GM20431 (cell line): ENCODE data around the gene FH.

Experiments used
- in situ Hi-C: fragments of 300-500 bp; cut with MseI, MboI; formaldehyde crosslinking; loops from one replicate; pipeline ENCODE4 v1.15.0; 2020; ENCODE audit warnings: low sequenced_read_pairs; ENCODE audit not compliant: unreplicated experiment

The FH gene

DNA sequence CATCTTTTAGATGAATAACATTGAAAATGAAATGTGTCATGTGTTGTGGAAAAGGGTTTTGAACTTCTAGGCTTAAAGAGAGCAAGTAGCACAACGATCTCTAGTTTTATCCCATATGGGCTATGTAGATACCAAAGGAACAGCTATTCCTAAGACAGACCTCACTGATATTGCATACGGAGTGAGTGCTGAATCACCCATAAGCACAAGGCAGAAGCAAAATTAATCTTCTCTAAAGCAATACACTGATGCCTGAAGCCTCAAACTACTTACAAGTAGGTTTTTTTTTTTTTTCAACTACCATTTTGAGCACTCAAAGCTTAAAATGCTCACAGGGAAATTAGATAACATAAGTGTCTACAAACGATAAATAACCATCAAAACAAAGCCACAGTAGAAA, 7.6 kb upstream of the FH start:
- in situ Hi-C loops: no loop called here

DNA sequence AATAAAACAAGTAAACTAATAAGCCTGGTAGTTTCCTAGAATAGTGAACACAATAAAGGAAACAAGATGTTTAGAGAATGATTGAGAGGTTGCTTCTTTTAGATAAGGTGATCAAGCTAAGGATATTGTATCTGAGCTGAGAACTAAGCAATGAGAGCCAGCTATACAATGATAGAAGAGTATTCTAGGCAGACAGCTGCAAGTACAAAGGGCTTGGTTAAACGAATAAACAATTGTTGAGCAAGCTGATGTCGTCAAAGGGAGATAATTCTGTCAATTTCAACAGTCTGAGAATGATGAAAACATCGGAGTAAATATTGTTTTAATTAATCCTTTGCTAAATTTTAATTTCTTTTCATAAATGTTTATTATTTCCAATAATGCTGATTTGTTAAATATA, 5.5 kb upstream of the FH start:
- in situ Hi-C loops: no loop called here

DNA sequence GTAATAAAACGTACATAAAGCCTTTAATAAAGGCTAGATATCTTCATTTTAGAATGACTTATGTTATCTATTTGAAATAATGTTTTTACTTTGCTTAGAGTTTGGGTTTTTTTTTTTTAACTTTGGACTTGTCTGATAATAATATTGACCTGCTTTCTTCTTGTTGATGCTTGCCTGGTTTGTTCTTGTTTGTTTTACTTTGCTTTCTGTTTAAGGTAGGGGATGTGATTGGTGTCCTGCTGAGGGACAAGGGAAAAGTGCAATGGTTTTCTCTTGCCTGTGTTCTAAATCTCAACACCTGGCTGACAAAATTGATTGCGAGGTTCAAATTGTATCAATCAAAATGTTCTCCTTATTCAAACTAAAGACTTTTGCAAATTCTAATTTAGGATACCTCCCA, 2.2 kb upstream of the FH start:
- in situ Hi-C loops: loop anchor here (25.0 kb wide), 1 partner anchor 316 kb away; the partner anchor contains the start of gene EXO1

DNA sequence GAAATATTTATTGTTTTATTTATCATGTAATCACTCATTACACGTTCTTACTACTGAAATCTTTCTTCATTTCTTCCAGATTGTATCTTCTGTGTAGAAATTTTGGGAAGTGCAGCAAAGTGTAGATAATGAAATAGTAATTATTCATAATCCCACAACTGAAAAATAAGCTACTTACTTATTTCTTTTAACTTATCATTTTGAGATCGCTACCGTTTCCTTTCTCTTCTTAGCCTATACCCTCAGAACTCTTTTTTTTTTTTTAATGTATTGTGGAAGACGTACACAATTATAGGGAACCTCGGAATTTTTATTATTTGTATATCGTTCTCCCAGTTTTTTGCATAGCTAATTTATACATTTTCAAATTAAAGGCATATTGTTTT, 518 bp upstream of the FH start:
- in situ Hi-C loops: loop anchor here (25.0 kb wide), 1 partner anchor 317 kb away; the partner anchor contains the start of gene EXO1

DNA sequence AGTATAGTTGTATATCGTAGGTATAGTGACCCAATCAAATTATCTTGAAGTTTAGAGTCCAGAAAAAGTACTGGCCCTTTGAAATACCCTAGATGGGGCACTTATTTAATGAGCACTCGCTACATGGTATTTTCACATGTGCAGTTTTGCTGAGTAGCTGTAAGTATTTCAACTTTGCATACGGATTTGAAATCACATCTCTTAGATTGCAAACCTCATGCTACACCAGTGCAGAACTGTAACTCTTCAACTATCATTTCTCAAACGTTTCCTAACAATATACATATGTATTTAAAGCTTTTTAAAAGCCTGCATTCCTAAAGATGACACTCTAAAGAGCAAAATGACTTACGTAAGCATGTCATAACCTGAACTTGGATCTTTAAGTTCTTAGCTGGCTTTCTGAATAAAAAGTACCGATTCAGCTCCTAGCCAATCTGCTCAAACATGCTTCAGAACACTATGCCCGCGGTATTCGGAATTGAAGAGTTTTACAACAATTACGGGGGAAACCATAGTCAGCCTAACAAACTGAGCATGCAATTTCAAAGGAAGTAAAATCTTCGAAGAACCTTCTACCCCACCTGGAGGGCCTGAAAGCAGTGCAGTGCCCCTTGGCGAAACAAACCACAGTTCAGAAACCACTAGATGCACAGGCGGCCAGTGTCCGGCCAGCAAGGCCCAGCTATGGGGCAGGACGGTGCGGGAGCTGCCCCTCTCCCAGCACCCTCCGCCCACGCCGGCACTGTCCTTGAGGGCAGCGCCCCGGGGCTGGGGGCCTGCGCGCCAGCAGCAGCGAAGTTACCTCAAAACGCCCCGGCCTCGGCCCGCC, 863 bp downstream of the FH start:
- in situ Hi-C loops: loop anchor here (25.0 kb wide), 1 partner anchor 319 kb away; the partner anchor contains the start of gene EXO1

DNA sequence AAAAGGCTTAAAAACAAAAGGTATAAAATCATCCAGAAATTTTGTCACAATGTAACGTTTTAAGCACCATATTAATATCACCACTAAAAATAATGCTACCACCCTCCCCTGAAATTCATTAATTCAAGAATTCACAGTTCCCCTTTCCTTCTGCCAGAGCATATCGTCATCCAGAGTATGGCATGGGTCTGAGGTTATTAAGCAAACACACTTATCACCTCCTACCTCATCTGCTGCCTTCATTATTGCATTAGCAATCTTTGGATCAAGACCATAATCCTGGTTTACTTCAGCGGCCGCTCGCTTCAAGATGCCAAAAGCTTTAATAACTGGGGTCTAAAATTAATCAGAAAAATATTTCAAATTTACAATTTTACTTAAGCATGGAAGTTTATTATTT, 6.2 kb downstream of the FH start:
- in situ Hi-C loops: loop anchor here (25.0 kb wide), 1 partner anchor 324 kb away; the partner anchor contains the start of gene EXO1

DNA sequence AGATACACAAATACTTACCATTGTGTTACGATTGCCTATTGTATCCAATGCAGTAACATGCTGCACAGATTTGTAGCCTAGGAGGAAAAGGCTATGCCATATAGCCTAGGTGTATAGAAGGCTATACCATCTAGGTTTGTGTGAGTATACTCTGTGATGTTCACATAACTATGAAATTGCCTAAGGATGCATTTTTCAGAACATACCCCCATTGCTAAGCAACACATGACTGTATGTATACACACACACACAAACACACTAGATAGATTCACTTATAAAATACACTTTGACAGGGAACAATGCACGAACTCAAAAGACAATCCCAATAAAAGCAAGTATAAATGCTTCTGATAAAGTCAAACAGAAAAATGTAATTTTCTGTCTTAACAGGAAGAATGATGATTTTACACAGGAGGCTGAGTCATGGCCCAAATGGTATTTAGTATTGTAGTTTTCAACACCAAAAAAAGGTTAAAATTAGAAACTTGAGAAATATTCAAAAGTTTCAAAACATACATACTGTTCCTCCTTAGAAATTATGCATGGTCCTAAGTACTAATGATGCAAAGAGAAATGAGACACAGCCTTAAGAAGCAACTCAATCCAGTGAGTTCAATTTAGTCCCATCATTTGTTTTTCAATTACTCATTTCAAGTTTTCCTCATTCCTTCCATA, 12.2 kb downstream of the FH start:
- in situ Hi-C loops: loop anchor here (25.0 kb wide), 1 partner anchor 330 kb away; the partner anchor contains the start of gene EXO1

DNA sequence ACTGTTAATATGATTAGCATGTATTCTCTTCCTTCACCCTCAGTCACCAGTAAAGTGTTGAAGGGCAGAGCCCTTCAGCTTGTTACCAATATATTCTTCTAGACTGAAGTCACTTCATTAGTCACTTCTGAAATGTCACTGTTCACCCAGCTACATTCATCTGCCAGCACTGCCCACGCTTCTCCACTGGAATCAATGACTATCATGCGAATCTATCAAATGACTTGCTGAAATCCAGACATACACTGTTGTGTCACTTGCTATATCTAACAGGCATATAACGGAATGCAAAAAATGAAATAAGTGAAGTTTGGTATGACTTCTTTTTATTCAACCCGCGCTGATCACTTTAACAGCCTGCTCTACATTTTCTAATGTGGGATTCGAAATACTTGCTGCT, 16.1 kb downstream of the FH start:
- in situ Hi-C loops: loop anchor here (25.0 kb wide), 1 partner anchor 334 kb away; the partner anchor contains the start of gene EXO1

DNA sequence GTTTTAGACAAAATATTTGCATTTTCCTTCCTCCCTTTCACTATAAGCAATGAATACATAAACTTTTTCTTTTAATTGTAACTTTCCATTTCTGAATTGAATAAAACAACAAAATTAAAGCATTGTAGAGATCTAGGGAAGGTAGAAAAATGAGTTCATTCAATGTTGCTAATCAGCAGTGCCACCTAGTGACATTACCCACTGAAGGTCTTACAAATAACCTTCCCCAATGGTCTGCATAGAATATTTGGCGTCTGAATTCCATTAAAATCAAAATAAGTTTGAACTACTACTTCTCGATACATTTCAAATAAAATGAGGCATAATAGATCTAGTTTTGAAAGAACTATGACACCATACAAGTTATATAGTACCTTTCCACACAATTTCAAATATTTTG, 19.6 kb downstream of the FH start:
- in situ Hi-C loops: loop anchor here (25.0 kb wide), 1 partner anchor 337 kb away; the partner anchor contains the start of gene EXO1

DNA sequence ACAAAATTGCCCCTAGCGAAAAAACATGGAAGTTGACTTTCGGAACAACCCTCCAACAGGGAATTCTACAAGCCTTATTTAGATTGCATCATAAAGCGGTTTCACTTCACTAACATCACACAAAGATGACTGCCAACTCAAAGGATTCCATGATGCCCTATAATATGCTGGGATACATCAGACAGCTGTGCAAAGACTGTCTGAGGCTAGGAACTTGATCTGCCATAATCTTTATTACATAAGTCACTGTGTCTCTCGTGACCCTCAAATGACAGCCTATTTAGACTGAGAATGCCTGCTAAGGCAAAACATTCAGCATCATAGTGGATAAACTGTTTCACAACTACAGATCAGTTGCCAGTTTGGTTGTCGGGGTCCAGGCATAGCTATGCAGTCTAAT, 23.8 kb downstream of the FH start:
- in situ Hi-C loops: no loop called here

DNA sequence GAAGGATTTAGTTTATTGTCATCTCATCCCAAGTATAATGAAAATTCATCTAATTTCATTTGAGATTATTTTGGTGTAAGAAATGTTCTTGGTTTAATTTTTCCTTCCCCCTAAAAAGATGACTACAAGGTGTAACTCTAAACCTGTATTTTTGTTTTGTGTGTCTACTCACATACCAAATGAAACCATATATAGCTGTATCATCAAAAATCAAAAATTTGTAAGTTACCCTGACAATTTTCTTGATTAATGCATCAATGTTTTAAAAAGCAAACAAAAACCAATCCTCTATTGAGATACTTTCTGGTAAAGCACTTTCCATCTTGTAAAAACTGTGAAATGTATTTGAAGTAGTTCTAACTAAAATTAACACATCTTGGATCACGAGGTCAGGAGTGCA, 30.8 kb downstream of the FH start:
- in situ Hi-C loops: no loop called here

DNA sequence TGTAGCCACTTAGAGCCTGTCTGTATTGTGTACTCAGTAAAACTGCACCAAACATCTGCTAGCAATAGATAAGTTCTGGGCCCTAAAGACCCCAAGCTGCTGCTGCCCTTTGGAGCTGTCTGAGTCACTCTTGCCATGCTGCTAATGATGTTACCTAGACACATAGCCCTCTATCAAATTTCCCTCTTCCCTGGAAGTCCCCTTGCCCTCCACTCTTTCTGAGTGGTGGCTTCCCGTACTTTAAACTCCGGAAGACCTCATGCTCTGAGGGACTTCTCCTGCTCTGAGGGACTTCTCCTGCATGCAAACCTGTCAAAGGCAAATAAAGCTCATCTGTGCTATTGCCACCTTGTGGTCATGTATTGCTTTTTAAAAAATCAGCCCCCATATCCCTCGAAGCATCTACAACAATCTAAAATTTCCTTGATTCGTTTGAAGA, 34.0 kb downstream of the FH start:
- in situ Hi-C loops: no loop called here

DNA sequence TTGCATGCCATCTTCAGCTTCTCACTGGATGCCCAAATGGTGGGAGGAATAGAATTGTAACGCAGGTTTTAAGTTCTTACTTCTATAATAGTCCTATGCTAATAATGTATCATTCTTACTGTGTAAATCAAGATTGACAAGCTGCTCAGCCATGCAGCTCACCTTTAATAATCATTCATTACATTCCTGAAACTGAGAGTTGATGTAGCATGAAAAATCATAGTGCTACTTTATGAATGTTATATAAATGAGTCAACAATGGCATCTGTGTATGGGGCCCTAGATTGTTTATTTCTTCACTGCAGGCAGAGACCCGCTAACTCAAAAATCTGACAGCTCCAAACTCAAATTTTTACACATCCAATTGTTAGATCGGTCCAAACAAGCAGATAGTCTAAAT, 34.4 kb downstream of the FH start:
- in situ Hi-C loops: no loop called here

DNA sequence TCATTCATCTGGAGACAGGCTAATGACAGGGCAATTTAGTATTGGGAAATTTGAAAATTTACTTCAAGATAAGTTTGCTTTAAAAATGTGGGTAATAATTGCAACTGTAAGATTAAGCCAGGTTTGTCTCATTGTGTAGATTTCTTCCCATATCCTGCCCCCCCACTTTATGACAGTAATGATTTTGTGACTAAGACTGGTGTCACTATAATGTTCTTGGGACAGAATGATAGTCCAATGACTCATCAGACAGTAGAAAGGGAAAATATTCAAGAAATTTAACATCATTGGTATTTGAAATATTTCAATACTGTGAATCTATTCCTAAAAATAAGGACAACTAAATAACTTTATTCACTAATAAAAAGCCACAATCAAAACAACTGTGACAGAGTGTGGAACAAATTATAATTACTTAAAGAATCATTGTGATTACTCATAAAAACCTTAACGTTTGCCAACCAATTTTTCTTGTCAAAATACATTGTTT, 36.7 kb downstream of the FH start:
- in situ Hi-C loops: no loop called here

DNA sequence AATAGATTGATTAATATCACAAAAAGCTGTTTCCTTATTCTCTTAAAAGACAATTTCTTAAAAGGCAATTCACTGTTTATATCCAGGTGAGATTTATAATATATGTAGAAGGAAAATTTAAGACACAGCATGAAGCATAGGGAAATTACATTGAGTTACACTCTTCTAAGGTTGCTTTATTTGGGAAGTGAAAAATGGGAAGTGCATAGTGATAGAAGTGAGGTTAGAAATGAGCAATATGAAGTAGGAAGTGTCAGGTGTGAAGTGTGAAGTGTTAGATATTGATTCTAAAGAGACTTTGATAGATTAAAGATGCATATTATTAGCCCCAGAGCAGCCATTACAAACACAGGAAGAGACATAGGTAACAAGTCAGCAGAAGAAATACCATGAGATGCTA, 40.3 kb downstream of the FH start:
- in situ Hi-C loops: no loop called here

DNA sequence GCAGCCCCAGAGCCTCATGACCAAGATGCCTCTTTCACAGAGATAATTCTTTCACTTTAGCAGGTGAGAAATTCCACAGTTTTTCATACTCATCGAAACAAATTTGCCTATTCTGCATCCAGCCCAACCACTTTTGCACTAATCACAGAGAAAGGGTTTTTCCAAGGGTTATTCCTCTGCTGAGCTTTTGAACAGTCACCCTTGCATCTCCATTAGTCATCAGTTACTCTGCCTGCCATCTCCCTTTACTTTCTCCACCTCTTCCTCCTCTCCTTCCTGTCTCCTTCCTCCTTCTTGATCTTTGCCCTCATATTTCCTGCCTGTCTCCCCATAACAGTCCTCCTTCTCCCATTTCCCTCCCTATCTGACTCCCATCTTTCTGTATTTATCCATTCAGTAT, 43.9 kb downstream of the FH start:
- in situ Hi-C loops: no loop called here

DNA sequence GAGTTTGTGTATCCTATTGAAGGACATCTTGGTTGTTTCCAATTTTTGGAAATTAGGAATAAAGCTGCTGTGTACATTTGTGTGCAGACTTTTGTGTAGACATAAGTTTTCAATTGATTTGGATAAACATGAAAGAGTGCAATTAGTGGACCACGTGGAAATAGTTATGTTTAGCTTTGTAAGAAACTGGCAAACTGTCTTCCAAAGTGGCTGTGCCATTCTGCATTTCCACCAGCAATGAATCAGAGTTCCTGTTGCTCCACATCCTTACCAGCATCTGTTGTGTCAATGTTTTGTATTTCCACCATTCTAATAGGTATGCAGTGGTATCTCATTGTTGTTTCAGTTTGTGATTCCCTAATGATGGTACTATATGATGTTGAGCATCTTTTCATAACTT, 46.5 kb downstream of the FH start:
- in situ Hi-C loops: no loop called here

DNA sequence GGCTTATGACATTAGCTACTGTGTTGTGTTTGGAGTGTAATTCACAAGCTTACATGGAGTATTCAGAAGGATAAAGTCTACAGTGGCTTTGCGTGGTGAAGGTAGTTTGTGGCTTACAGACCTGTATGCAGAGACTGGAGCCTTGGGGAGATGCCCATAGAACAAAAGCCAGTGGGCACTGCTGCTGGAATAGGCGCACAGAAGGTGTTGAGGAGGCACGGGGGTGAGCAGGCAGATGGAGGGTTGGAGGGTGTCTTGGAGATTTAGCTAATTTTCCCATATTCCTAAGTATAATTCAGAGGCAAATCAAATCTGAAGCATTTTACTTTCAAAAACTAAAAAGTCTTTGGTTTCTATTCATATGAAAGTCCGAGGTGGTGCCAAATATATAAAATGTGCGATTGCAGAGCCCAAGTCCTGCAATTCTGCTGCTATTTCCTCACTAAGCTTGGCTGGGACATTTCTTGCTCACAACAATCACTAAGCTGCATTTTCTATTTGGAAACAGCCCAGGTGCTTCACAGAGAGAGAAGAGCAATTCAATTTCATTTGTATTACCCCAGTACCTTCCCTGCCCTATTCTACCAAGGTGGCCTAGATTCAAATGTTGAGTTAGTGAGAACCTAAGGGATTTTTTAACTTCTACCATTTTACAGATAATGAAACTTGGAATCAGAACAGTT, 48.5 kb downstream of the FH start:
- in situ Hi-C loops: no loop called here

DNA sequence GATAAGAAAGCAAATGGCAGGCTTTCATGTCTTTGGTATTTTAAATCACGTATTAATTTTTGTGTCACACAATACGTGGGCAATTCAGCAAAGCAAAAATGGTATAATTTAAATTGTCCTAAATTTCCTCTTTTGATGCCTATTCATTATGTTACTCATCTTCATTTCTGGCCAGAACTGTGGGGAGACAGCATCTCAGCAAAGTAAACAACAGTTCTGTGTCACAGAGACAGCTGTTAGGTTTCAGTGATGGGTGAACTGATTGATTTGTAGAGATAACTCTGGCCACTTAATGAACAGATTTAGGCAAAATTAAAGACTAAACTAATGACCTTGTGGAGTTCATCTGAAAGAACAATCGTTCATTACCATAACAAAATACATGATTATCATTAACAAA, 49.2 kb downstream of the FH start:
- in situ Hi-C loops: no loop called here

DNA sequence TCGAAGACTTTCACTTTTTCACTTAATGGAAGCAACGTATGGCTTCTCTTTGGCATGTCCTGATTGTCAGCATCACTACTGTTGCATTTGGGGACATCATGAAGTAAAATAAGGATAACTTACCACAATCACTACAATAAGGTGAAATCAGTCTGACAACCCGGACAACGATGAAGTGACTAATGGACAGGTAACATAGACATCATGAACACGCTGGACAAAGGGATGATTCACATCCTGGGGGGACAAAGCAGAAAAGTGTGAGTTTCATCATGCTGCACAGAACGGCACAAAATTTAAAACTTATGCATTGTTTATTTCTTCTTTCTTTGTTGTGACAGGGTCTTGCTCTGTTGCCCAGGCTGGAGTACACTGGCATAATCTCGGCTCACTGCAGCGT, 53.9 kb downstream of the FH start:
- in situ Hi-C loops: no loop called here

DNA sequence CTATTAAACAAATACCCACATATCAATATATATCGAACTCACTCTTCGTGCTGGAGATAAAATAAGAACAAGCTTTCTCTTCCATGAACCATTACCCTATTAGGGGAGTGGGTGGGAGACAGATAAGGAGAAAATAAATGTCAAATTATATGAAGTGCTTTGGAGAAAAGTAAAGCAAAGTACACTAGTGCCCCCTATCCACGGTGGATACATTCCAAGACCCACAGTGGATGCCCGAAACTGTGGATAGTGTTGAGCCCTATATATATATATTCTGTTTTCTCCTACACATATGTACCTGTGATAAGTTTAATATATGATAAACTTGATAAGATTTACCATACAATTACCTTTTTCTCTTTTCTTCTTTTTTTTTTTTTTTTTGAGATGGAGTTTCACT, 54.6 kb downstream of the FH start:
- in situ Hi-C loops: no loop called here
